HCT116 (cell line): ENCODE data around the gene SNPH.

Source experiments
- EZH2 ChIP-seq: fragments of 200-600 bp; sonication (generic); IDR thresholded peaks from 2 replicates; pipeline ENCODE4 v1.6.1; 2017; ENCODE audit warnings: antibody characterized with exemption, mixed run types
- EZH2phosphoT487 ChIP-seq: fragments of 200-600 bp; IDR thresholded peaks from 2 replicates; pipeline ENCODE4 v1.6.1; 2018; ENCODE audit warnings: antibody characterized with exemption, borderline replicate concordance
- FOSL1 ChIP-seq: IDR thresholded peaks from 2 replicates; pipeline ENCODE4 v1.6.1; 2012; ENCODE audit warnings: low read depth
- JUND ChIP-seq: IDR thresholded peaks from 2 replicates; pipeline ENCODE4 v1.6.1; 2012
- POLR2A ChIP-seq: IDR thresholded peaks from 2 replicates; pipeline ENCODE4 v1.7.0; 2011; ENCODE audit warnings: borderline replicate concordance; ENCODE audit not compliant: insufficient read depth, insufficient read length; ENCODE audit errors: extremely low read depth
- POLR2AphosphoS5 ChIP-seq: IDR thresholded peaks from 2 replicates; pipeline ENCODE4 v1.6.1; 2011; ENCODE audit warnings: mild to moderate bottlenecking, low read depth, low read length, moderate library complexity
- YY1 ChIP-seq: IDR thresholded peaks from 2 replicates; pipeline ENCODE4 v1.6.1; 2011; ENCODE audit warnings: low read length, low read depth, moderate library complexity, mild to moderate bottlenecking; ENCODE audit not compliant: insufficient replicate concordance; ENCODE audit errors: extremely low read depth
- TF ChIP-seq, protein P1 (sequence below): IDR thresholded peaks from 2 replicates; pipeline ENCODE4 v1.6.1; 2011; ENCODE audit warnings: mild to moderate bottlenecking, low read length, moderate library complexity; ENCODE audit not compliant: insufficient replicate concordance; ENCODE audit errors: extremely low read depth
- TF ChIP-seq, protein P2 (sequence below), 3 experiments: fragments of 200-600 bp in 1 of 3; sonication (generic) in 1 of 3; IDR thresholded peaks in 2 of 3; conservative IDR thresholded peaks in 1 of 3; 2 replicates each; pipeline ENCODE4 v1.5.1; 2012 to 2017; ENCODE audit warnings: low read depth in 2 of 3, low read length in 2 of 3, antibody characterized with exemption in 1 of 3, borderline replicate concordance in 1 of 3, control low read depth in 1 of 3, mild to moderate bottlenecking in 1 of 3, mixed read lengths in 1 of 3, mixed run types in 1 of 3, moderate library complexity in 1 of 3; ENCODE audit not compliant: insufficient read depth in 1 of 3

DNA sequence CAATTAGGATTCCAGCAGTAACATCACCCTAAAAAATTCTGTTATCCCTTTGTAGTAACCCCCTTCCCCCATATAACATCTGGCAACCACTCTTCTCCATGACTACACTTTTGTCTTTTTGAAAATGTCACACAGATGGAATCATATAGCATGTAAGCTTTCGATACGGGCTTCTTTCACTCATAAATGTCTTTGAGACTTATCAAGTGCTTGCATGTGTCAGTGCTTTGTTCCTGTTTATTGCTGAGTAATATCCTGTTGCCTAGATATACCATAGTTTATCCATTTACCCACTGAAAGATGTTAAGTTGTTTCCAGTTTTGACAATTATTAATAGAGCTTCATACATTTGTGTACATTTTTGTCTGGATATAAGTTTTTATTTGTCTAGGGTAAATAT lies 10.4 kb upstream of the SNPH start:
- TF ChIP-seq POLR2AphosphoS5 (no peak), POLR2A (no peak), EZH2phosphoT487 (no peak), YY1 (no peak), EZH2 (no peak), JUND (no peak), FOSL1 (no peak)
- TF ChIP-seq, protein P1, sequence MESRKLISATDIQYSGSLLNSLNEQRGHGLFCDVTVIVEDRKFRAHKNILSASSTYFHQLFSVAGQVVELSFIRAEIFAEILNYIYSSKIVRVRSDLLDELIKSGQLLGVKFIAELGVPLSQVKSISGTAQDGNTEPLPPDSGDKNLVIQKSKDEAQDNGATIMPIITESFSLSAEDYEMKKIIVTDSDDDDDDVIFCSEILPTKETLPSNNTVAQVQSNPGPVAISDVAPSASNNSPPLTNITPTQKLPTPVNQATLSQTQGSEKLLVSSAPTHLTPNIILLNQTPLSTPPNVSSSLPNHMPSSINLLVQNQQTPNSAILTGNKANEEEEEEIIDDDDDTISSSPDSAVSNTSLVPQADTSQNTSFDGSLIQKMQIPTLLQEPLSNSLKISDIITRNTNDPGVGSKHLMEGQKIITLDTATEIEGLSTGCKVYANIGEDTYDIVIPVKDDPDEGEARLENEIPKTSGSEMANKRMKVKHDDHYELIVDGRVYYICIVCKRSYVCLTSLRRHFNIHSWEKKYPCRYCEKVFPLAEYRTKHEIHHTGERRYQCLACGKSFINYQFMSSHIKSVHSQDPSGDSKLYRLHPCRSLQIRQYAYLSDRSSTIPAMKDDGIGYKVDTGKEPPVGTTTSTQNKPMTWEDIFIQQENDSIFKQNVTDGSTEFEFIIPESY = no peak
- TF ChIP-seq, protein P2, sequence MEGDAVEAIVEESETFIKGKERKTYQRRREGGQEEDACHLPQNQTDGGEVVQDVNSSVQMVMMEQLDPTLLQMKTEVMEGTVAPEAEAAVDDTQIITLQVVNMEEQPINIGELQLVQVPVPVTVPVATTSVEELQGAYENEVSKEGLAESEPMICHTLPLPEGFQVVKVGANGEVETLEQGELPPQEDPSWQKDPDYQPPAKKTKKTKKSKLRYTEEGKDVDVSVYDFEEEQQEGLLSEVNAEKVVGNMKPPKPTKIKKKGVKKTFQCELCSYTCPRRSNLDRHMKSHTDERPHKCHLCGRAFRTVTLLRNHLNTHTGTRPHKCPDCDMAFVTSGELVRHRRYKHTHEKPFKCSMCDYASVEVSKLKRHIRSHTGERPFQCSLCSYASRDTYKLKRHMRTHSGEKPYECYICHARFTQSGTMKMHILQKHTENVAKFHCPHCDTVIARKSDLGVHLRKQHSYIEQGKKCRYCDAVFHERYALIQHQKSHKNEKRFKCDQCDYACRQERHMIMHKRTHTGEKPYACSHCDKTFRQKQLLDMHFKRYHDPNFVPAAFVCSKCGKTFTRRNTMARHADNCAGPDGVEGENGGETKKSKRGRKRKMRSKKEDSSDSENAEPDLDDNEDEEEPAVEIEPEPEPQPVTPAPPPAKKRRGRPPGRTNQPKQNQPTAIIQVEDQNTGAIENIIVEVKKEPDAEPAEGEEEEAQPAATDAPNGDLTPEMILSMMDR (IDR thresholded peaks at IDR 0.05 in 2 of 3, conservative IDR thresholded peaks at IDR 0.05 in 1 of 3; ENCODE audit: borderline replicate concordance in 1 of 3, insufficient read depth in 1 of 3, low read depth in 2 of 3, low read length in 2 of 3) = no peak
